HG02840 (cell line): ENCODE data around the gene PGLYRP2.

Experiments
- ATAC-seq: cut with Tn5 transposase; IDR thresholded peaks from one replicate; pipeline ENCODE4 v1.9.1; 2021; ENCODE audit warnings: mild to moderate bottlenecking, moderate library complexity, moderate number of reproducible peaks; ENCODE audit not compliant: unreplicated experiment, low FRiP score

The PGLYRP2 gene

GRCh38 chr19:15443325-15443724, 36.0 kb downstream of the PGLYRP2 start:
- no peak for ATAC-seq

- ATAC-seq = no peak
Measured at GRCh38 chr19:15442142-15442920, 37.0 kb downstream of the PGLYRP2 start.

- ATAC-seq = no peak
Measured at GRCh38 chr19:15441317-15441716, 38.0 kb downstream of the PGLYRP2 start.

- ATAC-seq = no peak
Measured at GRCh38 chr19:15439821-15440641, 39.3 kb downstream of the PGLYRP2 start.

DNA sequence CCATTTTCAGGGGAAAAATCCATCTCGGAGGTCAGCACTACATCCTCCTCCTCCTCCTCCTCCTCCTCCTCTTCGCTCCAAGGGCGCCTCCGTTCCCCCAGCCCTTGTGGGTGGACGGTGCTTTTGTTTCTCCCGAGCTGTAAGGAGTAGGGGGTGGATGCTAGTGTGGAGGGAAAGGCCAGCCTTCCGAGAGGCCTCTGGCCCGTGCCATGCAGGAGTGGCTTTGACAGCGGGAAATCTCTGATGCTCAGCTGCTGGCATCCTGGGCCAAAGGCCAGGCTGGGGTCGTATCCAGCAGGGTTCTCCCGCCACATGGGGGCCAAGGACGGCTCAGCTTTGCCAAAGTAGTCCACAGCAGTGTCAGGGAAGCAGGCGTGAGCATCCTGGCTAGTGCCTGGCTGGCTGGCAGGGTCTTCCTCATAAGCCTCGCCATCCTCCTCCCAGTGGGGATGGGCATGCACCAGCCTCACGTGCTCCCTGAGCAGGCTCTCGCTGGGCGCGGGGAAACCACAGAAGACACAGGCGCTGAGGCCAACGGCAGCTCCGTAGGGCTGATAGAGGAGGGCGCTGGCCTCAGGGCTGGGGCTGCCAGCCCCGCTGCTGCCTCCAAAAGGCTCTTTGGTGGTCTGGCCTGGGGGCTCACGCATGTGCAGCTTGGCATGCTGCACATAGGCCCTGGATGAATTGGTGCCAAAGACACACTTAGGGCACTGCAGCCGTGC, 40.1 kb downstream of the PGLYRP2 start:
- no peak for ATAC-seq

GRCh38 chr19:15438577-15438976, 40.7 kb downstream of the PGLYRP2 start:
- no peak for ATAC-seq

- no peak for ATAC-seq
Measured at GRCh38 chr19:15438124-15438496, 41.2 kb downstream of the PGLYRP2 start.

DNA sequence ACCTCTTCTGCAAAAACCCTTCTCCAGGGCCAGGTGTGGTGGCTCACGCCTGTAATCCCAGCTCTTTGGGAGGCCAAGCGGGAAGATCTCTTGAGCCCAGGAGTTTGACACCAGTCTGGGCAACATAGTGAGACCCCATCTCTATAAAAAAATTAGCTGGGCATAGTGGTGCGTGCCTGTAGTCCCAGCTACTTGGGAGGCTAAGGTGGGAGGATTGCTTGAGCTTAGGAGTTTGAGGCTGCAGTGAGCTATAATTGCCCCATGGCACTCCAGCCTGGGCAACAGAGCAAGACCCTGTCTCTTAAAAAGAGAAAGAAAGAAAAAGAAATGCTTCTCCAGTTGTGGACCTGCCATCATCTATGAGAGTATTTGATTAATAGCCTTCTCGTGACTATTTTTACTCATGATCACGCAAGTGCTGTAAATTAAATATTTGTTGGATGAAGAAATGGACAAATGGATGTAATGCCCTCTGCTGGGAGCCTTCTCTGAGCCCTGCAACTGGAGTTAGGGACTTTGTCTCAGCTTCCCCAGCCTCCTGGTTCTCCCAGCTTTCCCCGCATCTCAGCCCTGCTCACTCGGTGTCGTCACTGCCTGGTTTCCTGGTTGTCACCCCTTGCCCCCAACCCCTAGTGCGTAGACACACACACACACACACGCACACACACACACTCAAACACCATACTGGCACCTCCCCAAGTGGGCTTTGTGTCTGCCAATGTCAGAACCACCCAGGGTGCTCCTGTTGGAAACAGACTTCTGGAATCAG, 41.8 kb downstream of the PGLYRP2 start:
- no peak for ATAC-seq

GRCh38 chr19:15436826-15437110, 42.5 kb downstream of the PGLYRP2 start:
- no peak for ATAC-seq

DNA sequence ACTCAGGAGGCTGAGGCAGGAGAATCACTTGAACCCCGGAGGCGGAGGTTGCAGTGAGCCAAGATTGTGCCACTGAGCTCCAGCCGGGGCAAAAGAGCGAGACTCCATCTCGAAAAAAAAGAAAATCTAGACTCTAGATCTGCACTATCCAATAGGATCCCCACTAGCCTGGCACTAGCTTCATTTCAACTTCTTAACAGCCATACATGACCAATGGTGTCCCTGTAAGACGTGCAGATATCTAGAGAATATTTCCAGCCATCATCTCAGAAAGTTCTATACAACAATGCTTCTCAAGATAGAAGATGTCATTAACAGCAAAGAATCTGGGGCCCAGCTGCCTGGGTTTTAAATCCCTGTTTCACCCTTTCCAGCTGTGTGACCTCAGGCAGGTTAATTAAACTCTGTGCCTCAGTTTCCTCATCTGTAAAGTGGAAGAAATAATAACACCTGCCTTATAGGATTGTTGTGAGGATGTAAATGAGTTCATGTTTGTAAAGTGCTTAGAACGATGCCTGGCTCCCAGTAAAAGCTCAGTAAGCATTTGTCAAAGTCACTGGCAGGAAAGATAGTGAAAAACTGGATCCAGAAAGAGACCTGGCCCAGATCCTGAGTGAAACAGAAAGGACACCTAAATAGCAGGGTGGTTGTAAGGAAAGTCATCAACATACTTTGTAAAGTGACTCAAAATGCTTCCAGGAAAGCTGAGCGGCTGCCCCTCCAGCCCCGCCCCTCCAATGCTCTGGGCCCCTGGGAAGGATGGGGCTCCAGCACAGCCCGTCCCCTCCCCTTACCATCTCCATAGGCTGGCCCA, 43.1 kb downstream of the PGLYRP2 start:
- ATAC-seq = no peak

GRCh38 chr19:15433519-15434069, 45.7 kb downstream of the PGLYRP2 start:
- ATAC-seq = no peak

- ATAC-seq = peak; percentile 64
Measured at GRCh38 chr19:15432629-15433518, 46.4 kb downstream of the PGLYRP2 start.

- ATAC-seq = no peak
Measured at GRCh38 chr19:15432018-15432494, 47.2 kb downstream of the PGLYRP2 start.

- ATAC-seq = no peak
Measured at GRCh38 chr19:15431396-15432017, 47.8 kb downstream of the PGLYRP2 start.

DNA sequence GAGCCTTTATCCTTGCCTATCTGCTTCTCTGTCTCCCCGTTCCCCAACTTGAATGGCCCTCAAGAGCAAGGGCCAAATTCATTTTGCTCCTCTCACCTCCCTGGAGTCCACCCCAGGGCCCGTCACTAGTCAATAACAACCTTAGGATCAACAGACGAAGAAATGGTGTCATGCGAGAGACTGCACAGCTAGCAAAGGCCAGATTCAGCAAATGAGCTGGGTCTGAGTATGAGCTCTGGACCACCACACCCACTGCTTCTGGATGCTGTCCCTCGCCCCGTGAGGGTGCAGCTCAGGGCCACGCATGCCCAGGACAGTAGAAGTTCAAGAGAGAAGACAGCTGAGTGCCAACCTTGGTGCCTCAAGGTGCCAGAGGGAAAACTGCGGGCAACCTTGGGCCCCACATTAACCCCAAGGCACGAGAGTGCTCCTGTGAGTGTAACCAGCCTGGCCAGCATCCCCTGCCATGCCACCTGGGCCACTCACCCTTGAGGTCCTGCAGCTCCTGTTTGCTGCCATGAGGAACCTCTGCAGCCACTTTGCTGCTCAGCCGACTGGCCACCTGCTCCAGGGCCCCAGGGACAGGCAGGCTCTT, 48.7 kb downstream of the PGLYRP2 start:
- no peak for ATAC-seq

GRCh38 chr19:15429825-15430467, 49.4 kb downstream of the PGLYRP2 start:
- no peak for ATAC-seq
